GM18951 (cell line): Measurements from ENCODE around the gene NCL.
"Not testable (repeated sequence)": the region's sequence is repeated elsewhere in the genome, so short reads cannot be mapped to it uniquely, and the experiment has no call there.

ENCODE experiments used
- POLR2A ChIP-seq: IDR thresholded peaks from 4 replicates; pipeline ENCODE4 v1.6.1; 2011; ENCODE audit warnings: mild to moderate bottlenecking; ENCODE audit not compliant: insufficient read length, insufficient read depth; ENCODE audit errors: extremely low read depth
- in situ Hi-C: fragments of 300-500 bp; cut with MboI; formaldehyde crosslinking; loops from one replicate; pipeline ENCODE4 v1.12.0; 2022; ENCODE audit warnings: low sequenced_read_pairs, mixed read lengths, inconsistent platforms; ENCODE audit not compliant: unreplicated experiment

Gene NCL

DNA sequence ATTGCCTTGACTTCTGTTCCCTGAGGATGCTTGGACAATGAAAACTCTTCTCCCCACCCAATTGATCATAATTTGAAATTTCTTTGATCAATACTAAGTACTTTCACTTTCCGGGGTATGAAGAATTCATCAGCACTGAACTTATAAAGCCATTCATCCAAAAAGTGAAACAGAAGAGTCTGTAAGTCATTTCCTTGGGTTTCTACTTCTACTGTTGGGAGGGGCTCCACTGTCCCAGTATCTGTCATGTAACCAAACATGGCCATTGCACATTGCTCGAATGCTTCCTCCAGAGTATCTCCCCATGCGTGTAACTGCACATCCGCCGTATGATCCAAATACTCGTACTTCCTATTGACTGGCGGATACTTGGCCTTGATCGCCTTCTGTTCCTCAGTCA, 30.3 kb downstream of the NCL start:
- in situ Hi-C loops: no loop called here

GRCh38 chr2:231431606-231432005, 32.7 kb downstream of the NCL start:
- in situ Hi-C loops: no loop called here
- no peak for TF ChIP-seq POLR2A

More for the DNA sequence above, 30.3 kb downstream of the NCL start:
- no peak for TF ChIP-seq POLR2A

- in situ Hi-C loops: not testable (repeated sequence)
Measured at GRCh38 chr2:231430437-231430836, 33.8 kb downstream of the NCL start.

- no peak for TF ChIP-seq POLR2A
- in situ Hi-C loops: no loop called here
Measured at GRCh38 chr2:231429901-231430300, 34.4 kb downstream of the NCL start.

DNA sequence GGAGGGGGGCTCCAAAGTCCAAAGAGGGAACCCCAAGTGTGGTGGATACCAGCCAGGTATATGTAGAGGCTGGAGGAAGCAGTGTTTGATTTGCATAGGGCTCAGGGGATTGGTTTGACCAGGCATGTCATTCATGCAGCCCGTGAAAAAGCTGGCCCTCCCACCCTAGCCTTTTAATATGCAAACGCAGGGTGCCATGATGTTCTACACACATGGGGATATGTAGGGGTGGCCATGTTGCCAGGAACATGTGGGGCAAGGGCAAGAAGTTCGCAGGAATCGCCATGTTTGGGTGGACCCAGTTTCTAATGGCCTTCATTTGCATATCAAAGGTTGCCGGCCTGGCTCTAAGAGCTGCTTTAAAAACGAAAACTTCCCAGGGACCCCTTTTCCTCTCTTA, 35.1 kb downstream of the NCL start:
- TF ChIP-seq POLR2A: no peak
- in situ Hi-C loops: no loop called here

DNA sequence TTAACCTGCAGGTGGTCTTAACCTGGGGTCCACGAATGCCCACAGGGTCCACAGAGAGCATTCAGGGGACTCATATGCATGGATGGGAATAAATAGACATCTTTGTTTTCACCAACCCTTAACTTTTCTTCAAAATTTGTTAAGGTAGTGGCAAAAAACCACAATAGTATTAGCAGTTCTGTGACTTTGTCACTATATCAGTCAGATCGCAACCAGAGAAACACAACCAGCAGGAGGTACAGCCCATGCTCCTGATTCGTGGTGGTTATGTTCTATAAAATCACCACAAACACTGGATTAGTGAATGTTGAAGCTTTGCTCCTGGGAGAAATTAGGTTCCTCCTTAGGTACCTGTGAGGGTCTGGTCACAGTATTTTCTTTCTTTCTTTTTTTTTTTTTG, 37.2 kb downstream of the NCL start:
- in situ Hi-C loops: no loop called here
- no peak for TF ChIP-seq POLR2A

GRCh38 chr2:231425811-231426703, 38.2 kb downstream of the NCL start:
- in situ Hi-C loops: no loop called here

DNA sequence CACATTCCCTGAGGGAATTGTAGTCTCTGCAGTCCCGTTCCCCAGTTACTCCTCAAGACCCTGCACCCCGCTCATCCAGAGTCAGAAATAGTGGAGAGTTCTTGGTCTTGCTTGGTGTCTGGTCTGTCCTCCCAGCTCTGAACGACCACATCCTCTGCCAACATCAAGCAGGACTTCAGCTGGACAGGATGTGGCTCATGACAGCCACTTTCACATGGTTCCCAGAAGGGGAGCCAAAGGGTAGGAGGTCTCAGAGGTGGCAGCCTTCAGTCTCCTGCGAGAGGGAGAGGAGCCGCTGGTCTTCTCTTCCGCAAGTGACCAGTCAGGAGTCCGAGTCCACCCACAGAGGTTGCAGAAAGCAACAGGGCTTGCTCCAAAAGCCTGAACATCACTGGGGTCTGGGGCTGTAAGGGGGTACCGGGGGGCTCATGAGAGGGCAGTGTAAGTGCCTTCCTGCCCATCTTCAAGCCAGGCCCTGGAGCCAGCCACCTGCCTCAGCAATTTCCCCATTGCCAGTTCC, 38.9 kb downstream of the NCL start:
- no peak for TF ChIP-seq POLR2A
- in situ Hi-C loops: no loop called here

More at GRCh38 chr2:231425811-231426703, 38.2 kb downstream of the NCL start:
- TF ChIP-seq POLR2A: no peak

DNA sequence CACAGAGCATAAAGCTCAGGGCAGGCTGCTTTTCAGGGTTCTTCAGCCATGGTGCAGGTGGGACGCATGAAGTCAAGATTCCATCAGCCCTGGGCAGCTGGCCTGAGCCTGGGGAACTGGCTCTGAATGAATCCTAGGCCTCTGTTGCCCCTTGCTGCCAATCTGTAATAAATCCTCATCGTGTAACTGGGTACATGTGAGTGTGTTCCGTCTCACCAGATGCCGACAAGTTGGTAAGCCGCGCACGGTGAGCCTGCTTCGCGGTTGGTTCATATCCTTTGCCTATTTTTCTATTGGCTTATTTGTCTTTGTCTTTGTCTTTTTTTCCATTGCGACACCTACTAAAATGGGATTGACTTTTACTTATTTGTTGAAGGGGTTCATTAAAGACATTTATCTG, 41.1 kb downstream of the NCL start:
- TF ChIP-seq POLR2A: no peak
- in situ Hi-C loops: no loop called here

DNA sequence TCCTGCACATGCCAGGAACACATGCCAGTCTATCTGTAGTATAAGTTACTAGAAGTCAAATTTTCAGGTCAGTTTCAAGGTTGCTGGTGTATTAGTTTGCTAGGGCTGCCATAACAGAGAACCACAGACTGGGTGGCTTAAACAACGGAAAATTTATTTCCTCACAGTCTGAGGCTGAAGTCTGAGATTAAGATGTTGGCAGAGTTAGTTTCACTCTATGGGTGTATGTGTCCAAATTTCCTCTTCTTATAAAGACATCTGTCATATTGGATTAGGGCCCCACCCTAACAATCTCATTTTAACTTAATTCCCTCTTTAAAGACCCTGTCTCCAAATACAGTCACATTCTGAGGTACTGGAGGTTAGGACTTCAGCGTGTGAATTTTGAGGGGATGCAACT, 42.2 kb downstream of the NCL start:
- no peak for TF ChIP-seq POLR2A
- in situ Hi-C loops: no loop called here

GRCh38 chr2:231421051-231421580, 43.2 kb downstream of the NCL start:
- in situ Hi-C loops: no loop called here

GRCh38 chr2:231418820-231419640, 45.3 kb downstream of the NCL start:
- in situ Hi-C loops: no loop called here
- no peak for TF ChIP-seq POLR2A

More at GRCh38 chr2:231421051-231421580, 43.2 kb downstream of the NCL start:
- TF ChIP-seq POLR2A: no peak

DNA sequence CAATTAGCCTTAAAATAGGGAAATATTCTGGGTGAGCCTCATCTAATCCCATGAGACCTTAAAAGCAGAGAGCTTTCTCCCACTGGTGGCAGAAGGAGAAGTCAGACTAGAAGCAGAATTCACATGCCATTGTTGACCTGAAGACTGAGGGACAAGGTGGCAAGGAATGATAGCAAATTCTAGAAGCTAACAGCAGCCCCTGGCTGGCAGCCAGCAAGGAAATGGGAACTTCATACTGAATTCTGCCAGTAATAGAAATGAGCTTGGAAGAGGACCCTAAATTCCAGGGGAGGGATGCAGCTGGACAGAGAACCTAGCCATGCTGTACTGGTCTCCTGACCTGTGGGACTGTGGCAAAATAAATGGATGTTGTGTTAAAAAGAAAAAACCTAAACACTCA, 49.3 kb downstream of the NCL start:
- in situ Hi-C loops: no loop called here
- no peak for TF ChIP-seq POLR2A
